ENCODE measurements around the gene MCC.

GRCh38 chr5:113375480-113376060 lies 112.7 kb downstream of the MCC start:
- TF ChIP-seq PATZ1 (CRISPR knock-in tag; IDR thresholded peaks at IDR 0.05; ENCODE audit: borderline replicate concordance) (no peak), ZNF70 (CRISPR knock-in tag; IDR thresholded peaks at IDR 0.05) (no peak), ZFP30 (CRISPR knock-in tag; IDR thresholded peaks at IDR 0.05) (no peak), RARB (CRISPR knock-in tag; IDR thresholded peaks at IDR 0.05) (no peak), ARNTL (CRISPR knock-in tag; IDR thresholded peaks at IDR 0.05; ENCODE audit: borderline replicate concordance, low read depth) (no peak), ESRRG (CRISPR knock-in tag; IDR thresholded peaks at IDR 0.05) (no peak), SNAI2 (CRISPR knock-in tag; IDR thresholded peaks at IDR 0.05) (no peak), CREB5 (CRISPR knock-in tag; IDR thresholded peaks at IDR 0.05; ENCODE audit: low read depth) (no peak), ISL1 (CRISPR knock-in tag; IDR thresholded peaks at IDR 0.05) (no peak), TOX (CRISPR knock-in tag; IDR thresholded peaks at IDR 0.05; ENCODE audit: borderline replicate concordance) (no peak), ZNF8 (CRISPR knock-in tag; IDR thresholded peaks at IDR 0.05) (no peak), ZFP3 (CRISPR knock-in tag; IDR thresholded peaks at IDR 0.05) (no peak), CSRNP3 (CRISPR knock-in tag; IDR thresholded peaks at IDR 0.05) (no peak), ZNF565 (CRISPR knock-in tag; conservative IDR thresholded peaks at IDR 0.05; ENCODE audit: low read depth) (no peak)
